Measurements from ENCODE around the gene CHTF18.

- no peak for TF ChIP-seq POLR2A (IDR thresholded peaks at IDR 0.05; ENCODE audit: low read depth, low read length)
- no peak for TF ChIP-seq POLR2AphosphoS5 (IDR thresholded peaks at IDR 0.05; ENCODE audit: low read depth, low read length)
- TF ChIP-seq SPI1 (IDR thresholded peaks at IDR 0.05; ENCODE audit: low read depth, low read length) = no peak
- no peak for TF ChIP-seq TAF1 (IDR thresholded peaks at IDR 0.05; ENCODE audit: low read depth, low read length)
- TF ChIP-seq POU2F2 (IDR thresholded peaks at IDR 0.05; ENCODE audit: low read depth, low read length) = no peak
- TF ChIP-seq PAX5 (IDR thresholded peaks at IDR 0.05; ENCODE audit: insufficient read depth, low read length, severe bottlenecking) = no peak
These were observed 26.6 kb upstream of the CHTF18 start for GRCh38 chr16:761625-762513.

Measured in GM12891 (cell line).